Glutamatergic neuron (in vitro differentiated cells): ENCODE results near the gene SPSB3. TPM values are rescaled to one million over a fixed set of nuclear protein-coding genes. Genes with fewer than 3 reads are reported as not detected.

Experiments
- DNase-seq: peaks from one replicate; pipeline ENCODE4 v3.0.0; 2022
- H3K27ac Mint-ChIP-seq: one replicate; pipeline ENCODE4 v1.8.0; 2020; ENCODE audit warnings: mild to moderate bottlenecking, mixed read lengths, inconsistent platforms; ENCODE audit not compliant: unreplicated experiment
- H3K27me3 Mint-ChIP-seq: one replicate; pipeline ENCODE4 v1.8.0; 2020; ENCODE audit warnings: mild to moderate bottlenecking, moderate library complexity, mixed read lengths, inconsistent platforms; ENCODE audit not compliant: unreplicated experiment
- H3K36me3 Mint-ChIP-seq: one replicate; pipeline ENCODE4 v1.8.0; 2020; ENCODE audit warnings: mild to moderate bottlenecking, mixed read lengths, inconsistent platforms; ENCODE audit not compliant: unreplicated experiment
- H3K4me1 Mint-ChIP-seq: one replicate; pipeline ENCODE4 v1.8.0; 2020; ENCODE audit warnings: mild to moderate bottlenecking, low read depth, mixed read lengths, inconsistent platforms; ENCODE audit not compliant: unreplicated experiment
- H3K4me3 Mint-ChIP-seq: one replicate; pipeline ENCODE4 v1.8.0; 2020; ENCODE audit warnings: mild to moderate bottlenecking, mixed read lengths, inconsistent platforms; ENCODE audit not compliant: unreplicated experiment
- H3K9me3 Mint-ChIP-seq: one replicate; pipeline ENCODE4 v1.8.0; 2020; ENCODE audit warnings: mild to moderate bottlenecking, moderate library complexity, mixed read lengths, inconsistent platforms; ENCODE audit not compliant: unreplicated experiment
- total RNA-seq: library from RNA; stranded (reverse); fragmentation: NEBNext Ultra II Directional; extraction: Animal tissue kit (Norgen Biotek cat#: 25700); gene quantifications from one replicate; pipeline ENCODE4 v1.2.1, GENCODE V29; 2021; ENCODE audit not compliant: unreplicated experiment
- TF ChIP-seq, protein P1 (sequence below): fragments of 200-600 bp; sonication (generic); IDR thresholded peaks from one replicate; pipeline ENCODE4 v1.5.0; 2021; ENCODE audit not compliant: partially characterized antibody, unreplicated experiment

The SPSB3 gene
- total RNA-seq, 1 donor from 2014 or later: 80.4 TPM

DNA sequence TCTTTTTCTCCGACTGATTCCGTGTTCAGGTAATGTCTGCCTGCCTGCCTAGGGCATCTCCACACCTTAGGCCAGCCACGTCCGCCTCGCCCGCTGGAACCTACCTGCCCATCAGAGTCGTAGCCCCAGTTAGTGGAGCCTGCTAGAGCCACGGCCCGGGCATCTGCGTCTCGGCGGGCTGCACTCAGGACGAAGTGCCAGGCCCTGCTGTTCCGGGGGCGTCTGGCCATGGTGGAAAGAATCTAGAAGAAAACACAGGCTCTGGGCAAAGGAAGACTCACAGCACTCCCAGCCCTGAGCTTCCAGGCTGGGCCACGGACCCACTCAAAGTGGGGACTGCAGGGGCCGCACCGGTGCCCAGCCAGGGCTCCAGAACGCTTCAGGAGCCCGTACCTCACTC, 1.1 kb downstream of the SPSB3 start:
- Mint-ChIP-seq H3K9me3 (peaks cover 6% of the 10 kb centered on the region), H3K36me3 (no peaks in the 10 kb centered on the region), H3K4me1 (peaks cover 9% of the 10 kb centered on the region), H3K4me3 (peak overlapping the region; percentile 90), H3K27ac (peak overlapping the region; percentile 87), H3K27me3 (peaks cover 23% of the 10 kb centered on the region)
- TF ChIP-seq, protein P1, sequence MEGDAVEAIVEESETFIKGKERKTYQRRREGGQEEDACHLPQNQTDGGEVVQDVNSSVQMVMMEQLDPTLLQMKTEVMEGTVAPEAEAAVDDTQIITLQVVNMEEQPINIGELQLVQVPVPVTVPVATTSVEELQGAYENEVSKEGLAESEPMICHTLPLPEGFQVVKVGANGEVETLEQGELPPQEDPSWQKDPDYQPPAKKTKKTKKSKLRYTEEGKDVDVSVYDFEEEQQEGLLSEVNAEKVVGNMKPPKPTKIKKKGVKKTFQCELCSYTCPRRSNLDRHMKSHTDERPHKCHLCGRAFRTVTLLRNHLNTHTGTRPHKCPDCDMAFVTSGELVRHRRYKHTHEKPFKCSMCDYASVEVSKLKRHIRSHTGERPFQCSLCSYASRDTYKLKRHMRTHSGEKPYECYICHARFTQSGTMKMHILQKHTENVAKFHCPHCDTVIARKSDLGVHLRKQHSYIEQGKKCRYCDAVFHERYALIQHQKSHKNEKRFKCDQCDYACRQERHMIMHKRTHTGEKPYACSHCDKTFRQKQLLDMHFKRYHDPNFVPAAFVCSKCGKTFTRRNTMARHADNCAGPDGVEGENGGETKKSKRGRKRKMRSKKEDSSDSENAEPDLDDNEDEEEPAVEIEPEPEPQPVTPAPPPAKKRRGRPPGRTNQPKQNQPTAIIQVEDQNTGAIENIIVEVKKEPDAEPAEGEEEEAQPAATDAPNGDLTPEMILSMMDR: no peak
- peak; percentile 13 for DNase-seq

- Mint-ChIP-seq H3K36me3 (no peaks in the 10 kb centered on the region), H3K27me3 (peaks cover 23% of the 10 kb centered on the region), H3K27ac (no peak overlapping the region), H3K9me3 (peaks cover 9% of the 10 kb centered on the region), H3K4me1 (peaks cover 9% of the 10 kb centered on the region), H3K4me3 (peak overlapping the region; percentile 90)
- TF ChIP-seq, protein P1: no peak
- no peak for DNase-seq
Observed at GRCh38 chr16:1780677-1781072, 1.7 kb downstream of the SPSB3 start.

DNA sequence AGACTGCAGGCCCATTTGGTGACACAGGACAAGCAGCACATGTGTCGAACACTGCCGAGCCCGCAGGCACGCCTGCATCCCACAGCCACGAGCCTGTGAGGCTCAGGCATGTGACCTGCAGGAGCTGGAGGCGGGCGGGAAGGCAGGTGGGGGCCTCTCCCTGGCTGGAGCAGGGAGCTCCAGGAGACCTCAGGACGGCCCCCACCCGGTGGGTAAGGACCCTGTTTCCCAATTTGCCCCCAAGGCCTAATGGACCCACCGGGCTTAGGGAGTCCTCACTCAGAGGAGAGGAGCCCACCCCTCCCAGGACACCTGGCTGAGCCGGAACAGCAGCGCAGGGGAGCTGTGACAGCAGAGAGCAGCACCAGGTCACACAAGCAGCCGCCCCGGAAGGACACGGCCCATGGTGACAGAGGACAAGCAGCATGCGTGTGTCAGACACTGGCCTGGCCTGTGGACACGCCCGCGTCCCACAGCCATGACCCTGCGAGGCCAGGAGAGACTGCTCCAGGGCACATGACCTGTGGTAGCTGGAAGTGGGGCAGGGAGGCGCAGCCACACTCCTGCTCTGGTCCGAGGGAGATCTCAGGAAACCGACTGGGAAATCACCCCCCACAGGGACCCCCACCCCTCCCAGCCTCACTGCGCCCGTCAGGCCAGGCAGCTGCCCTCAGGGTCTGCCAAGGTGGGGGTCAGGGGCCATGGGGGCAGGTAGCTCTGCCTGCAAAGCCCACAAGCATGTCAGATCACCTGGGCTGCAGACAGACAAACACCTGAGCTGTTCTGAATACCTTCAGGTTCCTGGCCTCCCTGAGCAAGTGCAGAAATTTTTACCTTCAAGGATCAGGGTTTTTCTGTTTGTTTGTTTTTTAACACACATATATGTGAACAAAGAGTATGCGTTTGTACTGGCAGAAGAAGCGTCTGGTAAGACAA, 2.4 kb downstream of the SPSB3 start:
- H3K36me3 Mint-ChIP-seq: no peaks in the 10 kb centered on the region
- peak; percentile 14 for DNase-seq
- H3K9me3 Mint-ChIP-seq: peaks cover 7% of the 10 kb centered on the region
- H3K27me3 Mint-ChIP-seq: peaks cover 23% of the 10 kb centered on the region
- H3K27ac Mint-ChIP-seq: no peak overlapping the region
- H3K4me1 Mint-ChIP-seq: peaks cover 10% of the 10 kb centered on the region
- TF ChIP-seq, protein P1: no peak
- H3K4me3 Mint-ChIP-seq: no peak overlapping the region

DNA sequence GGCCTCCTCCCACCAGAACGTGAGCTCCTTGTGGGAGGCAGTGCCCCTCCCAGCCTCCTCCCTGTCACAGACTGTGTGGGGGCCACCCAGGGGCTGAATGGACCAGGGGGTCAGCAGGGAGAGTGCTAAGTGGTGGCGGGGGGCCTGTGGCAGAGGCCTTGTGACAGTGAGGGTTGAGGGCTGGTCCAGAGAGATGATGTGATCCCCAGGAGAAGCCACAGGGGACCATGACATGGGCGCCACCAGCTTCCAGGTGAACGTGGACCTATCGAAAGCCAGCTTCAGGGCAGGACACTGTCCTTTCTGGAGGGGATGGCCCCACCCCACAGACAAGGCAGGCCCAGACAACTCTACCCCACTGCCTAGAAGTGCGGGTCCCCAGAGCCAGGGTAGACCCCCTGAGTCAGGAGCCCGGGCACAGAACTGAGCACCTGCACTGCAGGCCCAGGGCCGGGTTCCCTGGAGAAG, 3.1 kb downstream of the SPSB3 start:
- Mint-ChIP-seq H3K9me3 (peaks cover 7% of the 10 kb centered on the region), H3K27ac (no peak overlapping the region), H3K4me1 (peaks cover 11% of the 10 kb centered on the region), H3K36me3 (no peaks in the 10 kb centered on the region), H3K4me3 (no peak overlapping the region), H3K27me3 (peaks cover 23% of the 10 kb centered on the region)
- DNase-seq: no peak
- TF ChIP-seq, protein P1: no peak
